Neural cell (in vitro differentiated cells): ENCODE data around the gene ACTN2.

Experiments used
- CTCF ChIP-seq: fragments of 450-650 bp; IDR thresholded peaks from 2 replicates; pipeline ENCODE4 v1.5.1; 2014; ENCODE audit warnings: antibody characterized with exemption, mild to moderate bottlenecking, moderate library complexity; ENCODE audit not compliant: poor library complexity, severe bottlenecking
- POLR2AphosphoS5 ChIP-seq: IDR thresholded peaks from 2 replicates; pipeline ENCODE4 v1.6.1; 2012

- TF ChIP-seq CTCF (no peak), POLR2AphosphoS5 (no peak)
Observed at GRCh38 chr1:236725668-236726067, 39.4 kb downstream of the ACTN2 start.
